Esophagus muscularis mucosa (tissue), 3 donors: ENCODE results near the gene LRRC73.

Experiments used
- CTCF ChIP-seq, 3 experiments: fragments of 200-600 bp in 2 of 3; fragments of 450-650 bp in 1 of 3; sonication (generic) in 2 of 3; IDR thresholded peaks; one replicate each; pipeline ENCODE4 v1.5.1; 2017 to 2019; ENCODE audit warnings: antibody characterized with exemption in 3 of 3, mild to moderate bottlenecking in 2 of 3, moderate library complexity in 1 of 3
- POLR2A ChIP-seq: fragments of 450-650 bp; IDR thresholded peaks from one replicate; pipeline ENCODE4 v1.6.1; 2017; ENCODE audit warnings: antibody characterized with exemption, moderate library complexity, mild to moderate bottlenecking, low read depth

DNA sequence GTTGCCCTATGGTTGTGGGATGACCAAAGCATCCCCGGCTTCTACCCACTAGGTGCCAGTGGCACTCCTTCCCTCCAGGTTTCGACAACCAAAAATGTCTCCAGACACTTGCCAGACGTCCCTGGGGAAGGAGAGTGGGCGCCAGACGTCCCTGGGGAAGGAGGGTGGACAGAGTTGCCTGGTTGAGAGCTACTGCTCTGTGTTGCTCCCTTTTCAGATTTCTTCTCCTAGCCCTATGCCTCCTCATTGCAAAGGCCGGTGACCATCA lies 13.1 kb downstream of the LRRC73 start:
- no peak for TF ChIP-seq CTCF (IDR thresholded peaks at IDR 0.05)
- no peak for TF ChIP-seq POLR2A
